PFSK-1 (cell line): ENCODE data around the gene DGKI.

ENCODE experiments used
- POLR2AphosphoS5 ChIP-seq: IDR thresholded peaks from 2 replicates; pipeline ENCODE4 v1.6.1; 2012; ENCODE audit warnings: low read depth, mild to moderate bottlenecking, control low read depth, low read length, moderate library complexity
- REST ChIP-seq, 2 experiments: IDR thresholded peaks; 2 replicates each; pipeline versions ENCODE4 v1.6.1 to v1.8.0; 2011 to 2012; ENCODE audit warnings: low read depth in 2 of 2, low read length in 2 of 2, control low read depth in 1 of 2, inconsistent platforms in 1 of 2, mild to moderate bottlenecking in 1 of 2, moderate library complexity in 1 of 2; ENCODE audit not compliant: insufficient read depth in 1 of 2
- SIN3A ChIP-seq: IDR thresholded peaks from 2 replicates; pipeline ENCODE4 v1.6.1; 2012; ENCODE audit warnings: mild to moderate bottlenecking, low read length, moderate library complexity, borderline replicate concordance; ENCODE audit not compliant: insufficient read depth
- TAF1 ChIP-seq: IDR thresholded peaks from 2 replicates; pipeline ENCODE4 v1.6.1; 2012; ENCODE audit warnings: low read length, control low read depth, borderline replicate concordance; ENCODE audit not compliant: insufficient read depth

GRCh38 chr7:137506031-137506430 lies 340.7 kb downstream of the DGKI start:
- no peak for TF ChIP-seq POLR2AphosphoS5
- TF ChIP-seq TAF1 = no peak
- TF ChIP-seq REST (IDR thresholded peaks at IDR 0.05; ENCODE audit: insufficient read depth in 1 of 2, low read depth in 2 of 2, low read length in 2 of 2) = no peak
- no peak for TF ChIP-seq SIN3A
